HepG2 (cell line): ENCODE measurements around the gene GLIPR1L2. TPM values are rescaled to one million over a fixed set of nuclear protein-coding genes. Genes with fewer than 3 reads are reported as not detected.

ENCODE experiments used
- ATAC-seq: fragments of 200-7000 bp; cut with Tn5 transposase; 3 replicates; pipeline ENCODE4 v1.9.1; 2020; ENCODE audit warnings: mild to moderate bottlenecking, moderate library complexity
- BruUV-seq: library from RNA; stranded (reverse); fragments of 400-500 nt; replicated peaks from 2 replicates; lab custom pipeline; 2021; lab: Mats Ljungman, UMichigan
- CTCF ChIA-PET: fragments of 300-600 bp; formaldehyde crosslinking; extraction: SDS; loops from one replicate; lab custom pipeline; 2021; ENCODE audit warnings: low total read pairs, inconsistent platforms, low intra/inter-chr PET ratio; lab: Yijun Ruan, JAX
- POLR2A ChIA-PET: fragments of 350-600 bp; sonication (Branson Sonifier 250); formaldehyde crosslinking; loops from one replicate; lab custom pipeline; 2020; ENCODE audit warnings: antibody characterized with exemption, inconsistent platforms; lab: Yijun Ruan, JAX
- DNase-seq: peaks from one replicate; pipeline ENCODE4 v3.0.0-alpha.2; 2015; ENCODE audit warnings: low spot score
- FAIRE-seq: peaks from 3 replicates; lab custom pipeline; 2011; peaks lifted over from hg19 to GRCh38; lab: Jason Lieb, UNC
- H2AFZ ChIP-seq: one replicate; pipeline ENCODE4 v1.6.1; 2011; ENCODE audit warnings: low read length, inconsistent platforms
- H3K27ac ChIP-seq: fragments of 300-600 bp; 3 replicates; pipeline ENCODE4 v1.8.0; 2011; ENCODE audit warnings: mixed run types, mild to moderate bottlenecking, mixed read lengths, low read length, inconsistent platforms; ENCODE audit not compliant: insufficient read depth; ENCODE audit errors: extremely low read length
- H3K27me3 ChIP-seq, 2 experiments: fragments of 200-600 bp in 1 of 2; 2 replicates in 1 of 2; 3 replicates in 1 of 2; pipeline versions ENCODE4 v1.6.0 to v1.8.0; 2011; ENCODE audit warnings: low read length in 2 of 2, mild to moderate bottlenecking in 2 of 2, moderate library complexity in 2 of 2, inconsistent platforms in 1 of 2; ENCODE audit not compliant: insufficient read depth in 2 of 2, control insufficient read depth in 1 of 2
- H3K36me3 ChIP-seq, 2 experiments: fragments of 200-600 bp in 1 of 2; replicated peaks in 1 of 2; 2 replicates in 1 of 2; 3 replicates in 1 of 2; pipeline versions ENCODE4 v1.5.1 to v1.8.0; 2011; ENCODE audit warnings: low read length in 2 of 2, inconsistent platforms in 1 of 2; ENCODE audit not compliant: insufficient read depth in 2 of 2, control insufficient read depth in 1 of 2
- H3K4me1 ChIP-seq: 2 replicates; pipeline ENCODE4 v1.5.1; 2012; ENCODE audit warnings: low read length, inconsistent platforms; ENCODE audit not compliant: insufficient read depth
- H3K4me2 ChIP-seq: 2 replicates; pipeline ENCODE4 v1.6.0; 2011; ENCODE audit warnings: low read depth, low read length, inconsistent platforms
- H3K4me3 ChIP-seq, 3 experiments: fragments of 200-600 bp in 1 of 3; sonication (generic), shearing (Covaris generic) in 1 of 3; replicated peaks in 1 of 3; 2 replicates each; pipeline ENCODE4 v1.5.1; 2011 to 2016; ENCODE audit warnings: low read length in 3 of 3, inconsistent platforms in 2 of 3, low read depth in 2 of 3, mild to moderate bottlenecking in 2 of 3, control low read depth in 1 of 3, mixed read lengths in 1 of 3; ENCODE audit not compliant: insufficient read depth in 1 of 3
- H3K79me2 ChIP-seq: one replicate; pipeline ENCODE4 v1.6.1; 2011; ENCODE audit warnings: low read length, inconsistent platforms; ENCODE audit not compliant: insufficient read depth
- H3K9ac ChIP-seq: 2 replicates; pipeline ENCODE4 v1.6.0; 2011; ENCODE audit warnings: mild to moderate bottlenecking, low read depth, low read length, inconsistent platforms; ENCODE audit not compliant: insufficient read depth
- H3K9me3 ChIP-seq: 2 replicates; pipeline ENCODE4 v1.5.1; 2012; ENCODE audit warnings: mild to moderate bottlenecking, low read length
- H4K20me1 ChIP-seq: 2 replicates; pipeline ENCODE4 v1.6.0; 2011; ENCODE audit warnings: inconsistent platforms, mild to moderate bottlenecking, low read length, moderate library complexity; ENCODE audit not compliant: insufficient read depth
- ELF1 ChIP-seq: sonication (generic); formaldehyde crosslinking; IDR thresholded peaks from 2 replicates; pipeline ENCODE4 v1.4.0; 2020; ENCODE audit warnings: missing genetic modification reagents
- EP300 ChIP-seq, 3 experiments: sonication (generic) in 1 of 3; formaldehyde crosslinking in 1 of 3; IDR thresholded peaks; 2 replicates each; pipeline versions ENCODE4 v1.5.1 to v1.6.1; 2011 to 2020; ENCODE audit warnings: low read depth in 2 of 3, low read length in 2 of 3, borderline replicate concordance in 1 of 3, improper control_type of control experiment in 1 of 3, mild to moderate bottlenecking in 1 of 3, missing genetic modification reagents in 1 of 3, moderate library complexity in 1 of 3
- RARG ChIP-seq: sonication (generic); formaldehyde crosslinking; IDR thresholded peaks from 2 replicates; pipeline ENCODE4 v1.4.0; 2020; ENCODE audit warnings: low read depth, mild to moderate bottlenecking, missing genetic modification reagents
- REPIN1 ChIP-seq: sonication (generic); formaldehyde crosslinking; IDR thresholded peaks from 2 replicates; pipeline ENCODE4 v1.8.0; 2022; ENCODE audit warnings: missing genetic modification reagents, low read depth, mild to moderate bottlenecking, borderline replicate concordance
- SMAD9 ChIP-seq: sonication (generic); formaldehyde crosslinking; IDR thresholded peaks from 2 replicates; pipeline ENCODE4 v1.5.1; 2020; ENCODE audit warnings: mild to moderate bottlenecking, missing genetic modification reagents
- SMYD3 ChIP-seq: sonication (generic); formaldehyde crosslinking; IDR thresholded peaks from 2 replicates; pipeline ENCODE4 v1.8.1; 2023; ENCODE audit warnings: mild to moderate bottlenecking, missing genetic modification reagents
- ZFP36L2 ChIP-seq: sonication (generic); formaldehyde crosslinking; IDR thresholded peaks from 2 replicates; pipeline ENCODE4 v1.4.0; 2020; ENCODE audit warnings: missing genetic modification reagents
- ZMAT3 ChIP-seq: sonication (generic); formaldehyde crosslinking; conservative IDR thresholded peaks from 2 replicates; pipeline ENCODE4 v1.7.0; 2021; ENCODE audit warnings: missing genetic modification reagents
- ZNF792 ChIP-seq: IDR thresholded peaks from 2 replicates; pipeline ENCODE4 v1.6.1; 2016
- ZNF878 ChIP-seq: sonication (generic); formaldehyde crosslinking; IDR thresholded peaks from 2 replicates; pipeline ENCODE4 v1.8.1; 2023; ENCODE audit warnings: mild to moderate bottlenecking, missing genetic modification reagents, moderate library complexity
- WGBS: methylation state at CpG from one replicate; pipeline ENCODE4 v1.1.6; 2017; ENCODE audit warnings: low lambda C conversion rate; 5-methylcytosine and 5-hydroxymethylcytosine counted together
- in situ Hi-C: cut with HindIII; loops from 2 replicates; pipeline ENCODE4 v1.10.0; 2017; ENCODE audit warnings: low pct_unique_long_range_greater_than_20kb; ENCODE audit not compliant: extremely low pct_ligation_motif_present
- intact Hi-C: fragments of 100-400 bp; cut with micrococcal nuclease; formaldehyde crosslinking; loops from one replicate; pipeline ENCODE4 v1.10.0; 2022; ENCODE audit not compliant: unreplicated experiment
- polyA plus RNA-seq, 8 experiments: library from polyadenylated mRNA; depleted of rRNA in 3 of 8; stranded (reverse) in 7 of 8; unstranded in 1 of 8; fragments of >200 nt; fragmentation: Illumina TruSeq in 4 of 8; extraction: Trizol in 4 of 8; gene quantifications; 2 replicates each; pipeline versions ENCODE4 v1.2.1 to v1.2.3, GENCODE V29; 2011 to 2016; ENCODE audit warnings: low read depth in 4 of 8, missing spikeins in 1 of 8, mixed read lengths in 1 of 8; ENCODE audit not compliant: insufficient read depth in 1 of 8
- total RNA-seq, 5 experiments: library from RNA; depleted of rRNA; stranded (reverse); fragments of >200 nt; fragmentation: Illumina TruSeq; extraction: Trizol; gene quantifications; 2 replicates each; pipeline ENCODE4 v1.2.3, GENCODE V29; 2016; ENCODE audit warnings: low read depth in 1 of 5
- TF ChIP-seq, protein P1 (sequence below): sonication (generic); formaldehyde crosslinking; IDR thresholded peaks from 2 replicates; pipeline ENCODE4 v1.8.0; 2023; ENCODE audit warnings: mild to moderate bottlenecking, missing genetic modification reagents

Gene GLIPR1L2
- total and polyA plus RNA-seq, 2 of the 13 experiments (the other 11 are each of a cell fraction or from before 2014, with no cell fraction given) = not detected

DNA sequence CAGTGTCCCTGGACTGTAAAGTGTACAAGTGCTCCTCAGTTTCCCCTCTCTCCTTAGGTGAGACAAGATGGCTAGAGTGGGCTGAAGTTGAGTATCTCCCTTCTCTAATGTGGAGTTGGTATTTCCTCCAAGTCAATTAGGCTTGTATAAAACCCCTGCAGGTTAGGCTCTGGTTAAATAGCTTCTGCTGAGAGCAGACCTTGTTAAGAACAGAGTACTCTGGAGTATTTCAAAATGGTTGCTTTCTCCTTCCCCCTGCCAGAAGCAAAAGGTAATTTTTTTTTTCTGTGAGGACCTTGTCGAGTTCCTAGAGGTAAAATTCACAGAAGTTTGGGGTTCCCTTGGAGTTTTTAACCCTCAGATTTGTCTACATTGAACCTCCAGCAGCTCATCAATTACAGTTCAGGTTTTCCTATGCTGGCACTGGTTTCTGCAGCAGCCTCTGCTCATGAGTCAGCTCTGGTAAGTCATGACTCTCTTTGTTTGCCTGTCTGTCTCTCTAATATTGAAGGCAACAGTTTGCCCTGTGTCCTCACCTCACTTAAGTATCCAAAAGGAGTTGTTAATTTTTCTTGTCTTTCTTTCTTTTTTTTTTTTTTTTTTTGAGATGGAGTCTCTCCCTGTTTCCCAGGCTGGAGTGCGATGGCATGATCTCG lies 61.9 kb downstream of the GLIPR1L2 start (continued):
- no peak for TF ChIP-seq EP300 (IDR thresholded peaks at IDR 0.05; ENCODE audit: low read depth in 2 of 2, low read length in 2 of 2)
- TF ChIP-seq EP300 (CRISPR knock-in tag; IDR thresholded peaks at IDR 0.05; ENCODE audit: borderline replicate concordance) = no peak

DNA sequence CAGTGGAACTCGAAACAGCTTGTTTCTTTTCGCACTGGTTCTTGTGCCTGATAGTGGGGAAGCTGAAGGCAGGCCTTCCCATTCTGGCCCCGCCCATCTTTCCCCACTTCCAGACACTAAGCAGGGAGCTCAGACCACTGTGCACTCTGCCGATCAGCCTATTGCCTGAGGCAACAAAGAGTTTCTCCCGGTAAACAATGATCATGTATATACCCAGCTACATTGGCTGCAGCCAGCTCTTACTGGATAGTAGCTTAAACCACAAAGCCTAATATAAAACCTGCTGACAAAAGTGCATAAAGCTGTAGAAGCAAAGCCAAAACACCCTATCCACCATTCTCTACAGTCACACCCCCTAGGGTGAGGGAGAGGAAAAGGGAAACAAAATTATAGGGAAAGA lies 65.0 kb downstream of the GLIPR1L2 start:
- ChIA-PET CTCF (no interaction called here), POLR2A (no interaction called here)
- Histone ChIP-seq H3K4me1 (no peaks in the 10 kb centered on the region), H3K79me2 (no peaks in the 10 kb centered on the region), H3K36me3 (no peaks in the 10 kb centered on the region), H3K27ac (no peak overlapping the region), H3K9me3 (peaks cover 16% of the 10 kb centered on the region), H3K4me3 (no peak overlapping the region), H3K9ac (no peak overlapping the region), H3K4me2 (no peak overlapping the region; the same call in 1 of the 2 replicates), H3K27me3 (0 out of 5 replicates have a peak, but pooled peaks cover 0 to 4% of the 10 kb centered on the region in 2 experiments), H4K20me1 (no peaks in the 10 kb centered on the region), H2AFZ (no peak overlapping the region)
- FAIRE-seq (no peak), DNase-seq (no peak), ATAC-seq (no peak; the same call in 1 of the 3 replicates)
- TF ChIP-seq SMAD9 (CRISPR knock-in tag) = no peak
- no peak for TF ChIP-seq ZMAT3
- no peak for TF ChIP-seq ZFP36L2 (CRISPR knock-in tag)
- no peak for TF ChIP-seq RARG (CRISPR knock-in tag)
- TF ChIP-seq REPIN1 (CRISPR knock-in tag) = no peak
- no peak for TF ChIP-seq ELF1 (CRISPR knock-in tag)
- TF ChIP-seq ZNF792 (CRISPR knock-in tag) = no peak
- no peak for TF ChIP-seq SMYD3 (CRISPR knock-in tag)
- TF ChIP-seq, protein P1, sequence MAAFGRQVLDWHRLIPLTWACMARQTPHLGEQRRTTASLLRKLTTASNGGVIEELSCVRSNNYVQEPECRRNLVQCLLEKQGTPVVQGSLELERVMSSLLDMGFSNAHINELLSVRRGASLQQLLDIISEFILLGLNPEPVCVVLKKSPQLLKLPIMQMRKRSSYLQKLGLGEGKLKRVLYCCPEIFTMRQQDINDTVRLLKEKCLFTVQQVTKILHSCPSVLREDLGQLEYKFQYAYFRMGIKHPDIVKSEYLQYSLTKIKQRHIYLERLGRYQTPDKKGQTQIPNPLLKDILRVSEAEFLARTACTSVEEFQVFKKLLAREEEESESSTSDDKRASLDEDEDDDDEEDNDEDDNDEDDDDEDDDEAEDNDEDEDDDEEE (CRISPR knock-in tag) = no peak
- no peak for TF ChIP-seq ZNF878 (CRISPR knock-in tag)
- in situ Hi-C loops = no loop called here
- BruUV-seq = no TSS peak
- intact Hi-C loops = no loop called here
- WGBS = 3% methylated on average over 5 of the region's 5 CpGs
